Measurements from ENCODE around the gene DFFB. TPM values are rescaled to one million over a fixed set of nuclear protein-coding genes. Genes with fewer than 3 reads are reported as not detected.
A peak's percentile ranks its signal among the peaks of the same experiment; 100 is the strongest.

The DFFB gene
- total and polyA plus RNA-seq, 2 of the 13 experiments (the other 11 are each of a cell fraction or from before 2014, with no cell fraction given): 4.6 to 9.3 TPM

DNA sequence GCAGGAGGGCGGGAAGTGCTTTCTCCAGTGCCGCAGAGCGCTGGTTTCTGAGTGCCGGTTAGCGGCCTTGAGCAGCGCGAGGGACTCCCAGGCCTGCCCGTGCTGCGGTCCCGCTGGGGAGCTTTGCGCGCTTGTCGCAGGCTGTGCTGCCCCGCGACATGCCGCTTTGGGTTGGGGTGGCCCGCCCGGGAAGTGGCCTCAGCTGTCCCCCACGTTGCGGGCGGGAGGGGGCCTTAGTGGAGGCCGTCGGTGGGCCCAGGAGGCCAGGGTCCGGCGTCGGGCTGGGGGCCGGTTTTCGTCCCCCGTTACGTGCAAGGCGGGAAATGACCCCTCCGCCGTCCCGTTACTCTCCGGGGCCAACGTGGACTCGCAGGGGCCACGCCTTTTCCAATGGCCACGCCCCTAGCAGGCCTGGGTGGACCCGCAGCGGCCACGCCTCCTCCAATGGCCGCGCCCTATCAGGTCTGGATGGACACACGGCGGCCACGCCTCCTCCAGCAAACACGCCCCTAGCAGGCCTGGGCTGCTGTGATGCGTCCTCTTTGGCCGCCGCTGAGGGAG is 43.8 kb downstream of the DFFB start (continued):
- TF ChIP-seq, protein P1, sequence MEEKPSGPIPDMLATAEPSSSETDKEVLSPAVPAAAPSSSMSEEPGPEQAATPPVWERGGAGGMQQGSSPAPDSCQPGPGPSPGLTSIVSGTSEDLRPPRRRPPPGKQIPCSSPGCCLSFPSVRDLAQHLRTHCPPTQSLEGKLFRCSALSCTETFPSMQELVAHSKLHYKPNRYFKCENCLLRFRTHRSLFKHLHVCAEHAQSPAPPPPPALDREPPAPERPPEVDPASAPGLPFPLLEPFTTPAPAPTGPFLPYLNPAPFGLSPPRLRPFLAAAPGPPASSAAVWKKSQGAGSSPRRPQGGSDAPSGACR (CRISPR knock-in tag; IDR thresholded peaks at IDR 0.05): no peak
- TF ChIP-seq, protein P2, sequence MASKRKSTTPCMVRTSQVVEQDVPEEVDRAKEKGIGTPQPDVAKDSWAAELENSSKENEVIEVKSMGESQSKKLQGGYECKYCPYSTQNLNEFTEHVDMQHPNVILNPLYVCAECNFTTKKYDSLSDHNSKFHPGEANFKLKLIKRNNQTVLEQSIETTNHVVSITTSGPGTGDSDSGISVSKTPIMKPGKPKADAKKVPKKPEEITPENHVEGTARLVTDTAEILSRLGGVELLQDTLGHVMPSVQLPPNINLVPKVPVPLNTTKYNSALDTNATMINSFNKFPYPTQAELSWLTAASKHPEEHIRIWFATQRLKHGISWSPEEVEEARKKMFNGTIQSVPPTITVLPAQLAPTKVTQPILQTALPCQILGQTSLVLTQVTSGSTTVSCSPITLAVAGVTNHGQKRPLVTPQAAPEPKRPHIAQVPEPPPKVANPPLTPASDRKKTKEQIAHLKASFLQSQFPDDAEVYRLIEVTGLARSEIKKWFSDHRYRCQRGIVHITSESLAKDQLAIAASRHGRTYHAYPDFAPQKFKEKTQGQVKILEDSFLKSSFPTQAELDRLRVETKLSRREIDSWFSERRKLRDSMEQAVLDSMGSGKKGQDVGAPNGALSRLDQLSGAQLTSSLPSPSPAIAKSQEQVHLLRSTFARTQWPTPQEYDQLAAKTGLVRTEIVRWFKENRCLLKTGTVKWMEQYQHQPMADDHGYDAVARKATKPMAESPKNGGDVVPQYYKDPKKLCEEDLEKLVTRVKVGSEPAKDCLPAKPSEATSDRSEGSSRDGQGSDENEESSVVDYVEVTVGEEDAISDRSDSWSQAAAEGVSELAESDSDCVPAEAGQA (IDR thresholded peaks at IDR 0.05; ENCODE audit: low read depth): no peak; the same call in 1 of the 2 replicates
- TF ChIP-seq, protein P2 (CRISPR knock-in tag; IDR thresholded peaks at IDR 0.05; ENCODE audit: borderline replicate concordance): no peak
- TF ChIP-seq ZMYM4 (CRISPR knock-in tag; IDR thresholded peaks at IDR 0.05) (0 out of 2 replicates have a peak, but pooled peaks have one; percentile 9), SIN3A (IDR thresholded peaks at IDR 0.05; ENCODE audit: borderline replicate concordance, low read depth, low read length) (peak; percentile 49; the same call in 1 of the 2 replicates), EED (CRISPR knock-in tag; IDR thresholded peaks at IDR 0.05) (no peak), EP300 (IDR thresholded peaks at IDR 0.05; ENCODE audit: low read depth in 2 of 2, low read length in 2 of 2) (no peak), EP300 (CRISPR knock-in tag; IDR thresholded peaks at IDR 0.05; ENCODE audit: borderline replicate concordance) (no peak), ZNF615 (CRISPR knock-in tag; IDR thresholded peaks at IDR 0.05; ENCODE audit: borderline replicate concordance) (no peak), NR2F1 (CRISPR knock-in tag; IDR thresholded peaks at IDR 0.05) (no peak), TEAD2 (CRISPR knock-in tag; IDR thresholded peaks at IDR 0.05) (no peak), FOXJ3 (CRISPR knock-in tag; IDR thresholded peaks at IDR 0.05; ENCODE audit: borderline replicate concordance) (no peak), ONECUT2 (CRISPR knock-in tag; IDR thresholded peaks at IDR 0.05) (no peak), KLF13 (CRISPR knock-in tag; IDR thresholded peaks at IDR 0.05) (no peak), PRMT3 (CRISPR knock-in tag; IDR thresholded peaks at IDR 0.05; ENCODE audit: borderline replicate concordance, low read depth) (no peak), SOX13 (IDR thresholded peaks at IDR 0.05) (no peak), SOX13 (CRISPR knock-in tag; conservative IDR thresholded peaks at IDR 0.05 in 1 of 2, IDR thresholded peaks at IDR 0.05 in 1 of 2) (no peak), CC2D1A (CRISPR knock-in tag; IDR thresholded peaks at IDR 0.05) (no peak), ZNF614 (CRISPR knock-in tag; IDR thresholded peaks at IDR 0.05; ENCODE audit: borderline replicate concordance) (no peak; the same call in 1 of the 2 replicates), PHF8 (CRISPR knock-in tag; IDR thresholded peaks at IDR 0.05) (peak; percentile 70), TP53 (CRISPR knock-in tag; conservative IDR thresholded peaks at IDR 0.05) (no peak), MTA3 (CRISPR knock-in tag; IDR thresholded peaks at IDR 0.05) (no peak), KDM5A (IDR thresholded peaks at IDR 0.05; ENCODE audit: borderline replicate concordance, low read length) (peak; percentile 54; the same call in 1 of the 2 replicates)
- TF ChIP-seq, protein P3, sequence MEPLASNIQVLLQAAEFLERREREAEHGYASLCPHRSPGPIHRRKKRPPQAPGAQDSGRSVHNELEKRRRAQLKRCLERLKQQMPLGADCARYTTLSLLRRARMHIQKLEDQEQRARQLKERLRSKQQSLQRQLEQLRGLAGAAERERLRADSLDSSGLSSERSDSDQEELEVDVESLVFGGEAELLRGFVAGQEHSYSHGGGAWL (CRISPR knock-in tag; IDR thresholded peaks at IDR 0.05): peak; percentile 28; the same call in 1 of the 2 replicates
- TF ChIP-seq, protein P4, sequence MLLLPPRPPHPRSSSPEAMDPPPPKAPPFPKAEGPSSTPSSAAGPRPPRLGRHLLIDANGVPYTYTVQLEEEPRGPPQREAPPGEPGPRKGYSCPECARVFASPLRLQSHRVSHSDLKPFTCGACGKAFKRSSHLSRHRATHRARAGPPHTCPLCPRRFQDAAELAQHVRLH (CRISPR knock-in tag; IDR thresholded peaks at IDR 0.05; ENCODE audit: borderline replicate concordance, low read depth): no peak

All from HepG2 (cell line).